K562 (cell line): Measurements from ENCODE around the gene BAMBI. TPM values are rescaled to one million over a fixed set of nuclear protein-coding genes. Genes with fewer than 3 reads are reported as not detected.
A peak's percentile ranks its signal among the peaks of the same experiment; 100 is the strongest.

Experiments
- ATAC-seq: fragments of 200-7000 bp; cut with Tn5 transposase; 3 replicates; pipeline ENCODE4 v1.9.1; 2020; ENCODE audit warnings: moderate library complexity
- BruUV-seq: library from RNA; stranded (reverse); fragments of 400-500 nt; replicated peaks from 2 replicates; lab custom pipeline; 2021; lab: Mats Ljungman, UMichigan
- CTCF ChIA-PET: fragments of 300-600 bp; formaldehyde crosslinking; extraction: SDS; loops from one replicate; lab custom pipeline; 2021; ENCODE audit warnings: low intra/inter-chr PET ratio; lab: Yijun Ruan, JAX
- POLR2A ChIA-PET: fragments of 300-600, 350-650 bp; sonication (Branson Sonifier 250); formaldehyde crosslinking; extraction: SDS; loops from one replicate; lab custom pipeline; 2021; ENCODE audit warnings: antibody characterized with exemption, inconsistent platforms; lab: Yijun Ruan, JAX
- DNase-seq, 4 experiments: peaks; one replicate each; pipeline versions ENCODE4 v3.0.0 to v3.0.0-alpha.2; 2011 to 2018; ENCODE audit warnings: low spot score in 3 of 4, mixed read lengths in 3 of 4; ENCODE audit errors: extremely low read depth in 1 of 4
- FAIRE-seq: peaks from 2 replicates; lab custom pipeline; 2011; peaks lifted over from hg19 to GRCh38; lab: Jason Lieb, UNC
- H2AFZ ChIP-seq: 2 replicates; pipeline ENCODE4 v1.6.0; 2011; ENCODE audit warnings: low read depth, low read length, control low read depth, inconsistent platforms
- H3K27ac ChIP-seq: fragments of 200-600 bp; 3 replicates; pipeline ENCODE4 v1.8.0; 2011; ENCODE audit warnings: low read depth, mild to moderate bottlenecking, control low read depth, inconsistent platforms, low read length, moderate library complexity, mixed read lengths; ENCODE audit errors: extremely low read depth
- H3K27me3 ChIP-seq, 2 experiments: fragments of 300-600 bp in 1 of 2; 2 replicates in 1 of 2; 3 replicates in 1 of 2; pipeline versions ENCODE4 v1.6.0 to v1.8.0; 2011; ENCODE audit warnings: inconsistent platforms in 2 of 2, low read length in 2 of 2, mild to moderate bottlenecking in 1 of 2, mixed read lengths in 1 of 2, moderate library complexity in 1 of 2; ENCODE audit not compliant: control insufficient read depth in 2 of 2, insufficient read depth in 2 of 2
- H3K36me3 ChIP-seq: fragments of 300-600 bp; 3 replicates; pipeline ENCODE4 v1.8.0; 2011; ENCODE audit warnings: mild to moderate bottlenecking, low read length, inconsistent platforms; ENCODE audit not compliant: control insufficient read depth, insufficient read depth
- H3K4me1 ChIP-seq, 2 experiments: fragments of 200-600 bp in 1 of 2; replicated peaks in 1 of 2; 2 replicates in 1 of 2; 3 replicates in 1 of 2; pipeline versions ENCODE4 v1.5.1 to v1.8.0; 2011; ENCODE audit warnings: inconsistent platforms in 2 of 2, low read length in 2 of 2, mild to moderate bottlenecking in 1 of 2, mixed read lengths in 1 of 2, moderate library complexity in 1 of 2; ENCODE audit not compliant: control insufficient read depth in 2 of 2, insufficient read depth in 2 of 2
- H3K4me2 ChIP-seq: 2 replicates; pipeline ENCODE4 v1.6.1; 2011; ENCODE audit warnings: low read length, control low read depth, inconsistent platforms, mixed read lengths; ENCODE audit not compliant: insufficient read depth
- H3K4me3 ChIP-seq: fragments of 200-600 bp; sonication (generic), shearing (Covaris generic); 2 replicates; pipeline ENCODE4 v1.5.1; 2016; ENCODE audit warnings: control low read depth, inconsistent platforms
- H3K79me2 ChIP-seq: fragments of 200-600 bp; 3 replicates; pipeline ENCODE4 v1.8.0; 2011; ENCODE audit warnings: low read length, inconsistent platforms; ENCODE audit not compliant: control insufficient read depth, insufficient read depth
- H3K9ac ChIP-seq, 2 experiments: 2 replicates each; pipeline versions ENCODE4 v1.6.0 to v1.6.1; 2011; ENCODE audit warnings: low read depth in 2 of 2, low read length in 2 of 2, control low read depth in 1 of 2, inconsistent platforms in 1 of 2, mild to moderate bottlenecking in 1 of 2, mixed read lengths in 1 of 2; ENCODE audit not compliant: insufficient read depth in 1 of 2
- H3K9me1 ChIP-seq: one replicate; pipeline ENCODE4 v1.6.0; 2011; ENCODE audit warnings: inconsistent platforms, mild to moderate bottlenecking, low read length, moderate library complexity; ENCODE audit not compliant: control insufficient read depth, insufficient read depth
- H3K9me3 ChIP-seq: replicated peaks from 2 replicates; pipeline ENCODE4 v1.5.1; 2011; ENCODE audit warnings: low read depth, low read length, inconsistent platforms; ENCODE audit not compliant: control insufficient read depth, insufficient read depth
- H4K20me1 ChIP-seq: replicated peaks from 2 replicates; pipeline ENCODE4 v1.6.1; 2011; ENCODE audit warnings: low read length, inconsistent platforms, mixed read lengths; ENCODE audit not compliant: control insufficient read depth, insufficient read depth
- ARID2 ChIP-seq: fragments of 450-650 bp; IDR thresholded peaks from 2 replicates; pipeline ENCODE4 v1.6.1; 2017; ENCODE audit warnings: antibody characterized with exemption, mild to moderate bottlenecking
- CEBPG ChIP-seq, 3 experiments: fragments of 200-800 bp in 1 of 3; sonication (Bioruptor generic) in 1 of 3; sonication (generic) in 1 of 3; formaldehyde crosslinking in 1 of 3; IDR thresholded peaks in 2 of 3; conservative IDR thresholded peaks in 1 of 3; 2 replicates each; pipeline versions ENCODE4 v1.6.1 to v1.8.0; 2016 to 2022; ENCODE audit warnings: missing compliant biosample characterization in 2 of 3, missing genetic modification characterization in 2 of 3, mild to moderate bottlenecking in 1 of 3, missing genetic modification reagents in 1 of 3
- FOXJ3 ChIP-seq: sonication (generic); formaldehyde crosslinking; IDR thresholded peaks from 2 replicates; pipeline ENCODE4 v1.4.0; 2020; ENCODE audit warnings: mild to moderate bottlenecking, missing genetic modification reagents
- NFXL1 ChIP-seq: fragments of 450-650 bp; formaldehyde crosslinking; IDR thresholded peaks from 2 replicates; pipeline ENCODE4 v1.4.0; 2021; ENCODE audit warnings: mild to moderate bottlenecking
- PHB2 ChIP-seq: fragments of 450-650 bp; IDR thresholded peaks from 2 replicates; pipeline ENCODE4 v1.6.1; 2017; ENCODE audit warnings: low read depth
- WGBS: fragments of 100-300 bp; shearing (Covaris generic); methylation state at CpG from one replicate; pipeline ENCODE4 v1.1.6; 2016; ENCODE audit warnings: low coverage, mixed read lengths; ENCODE audit not compliant: insufficient coverage; ENCODE audit errors: missing lambda C conversion rate; 5-methylcytosine and 5-hydroxymethylcytosine counted together
- in situ Hi-C: fragments of 300-500 bp; cut with MboI; formaldehyde crosslinking; loops from 4 replicates; pipeline ENCODE4 v1.15.0; 2018; ENCODE audit warnings: inconsistent platforms, mixed read lengths
- intact Hi-C: fragments of 100-400 bp; cut with micrococcal nuclease; formaldehyde crosslinking; loops from 2 replicates; pipeline ENCODE4 v1.14.2; 2022
- polyA plus RNA-seq, 8 experiments: library from polyadenylated mRNA; depleted of rRNA in 4 of 8; stranded (reverse) in 5 of 8; unstranded in 3 of 8; fragments of >200 nt; fragmentation: Nextera tagmentation in 2 of 8; fragmentation: Illumina TruSeq in 1 of 8; extraction: Ambion mirVana in 2 of 8; extraction: Trizol in 1 of 8; gene quantifications; 2 replicates each; pipeline versions ENCODE4 v1.2.1 to v1.2.3, GENCODE V29; 2011 to 2014; ENCODE audit warnings: inconsistent platforms in 1 of 8, missing spikeins in 1 of 8
- total RNA-seq, 7 experiments: library from RNA; depleted of rRNA in 6 of 7; stranded (reverse); fragments of >200 nt in 6 of 7; fragmentation: Illumina TruSeq in 2 of 7; extraction: Trizol in 2 of 7; gene quantifications; 2 replicates each; pipeline versions ENCODE4 v1.2.1 to v1.2.3, GENCODE V29; 2011 to 2021; ENCODE audit warnings: low replicate concordance in 1 of 7

The BAMBI gene
- total and polyA plus RNA-seq, 9 of the 15 experiments (the other 6 are each of a cell fraction or from before 2014, with no cell fraction given): 2.0 to 21.8 (median 13.5) TPM

DNA sequence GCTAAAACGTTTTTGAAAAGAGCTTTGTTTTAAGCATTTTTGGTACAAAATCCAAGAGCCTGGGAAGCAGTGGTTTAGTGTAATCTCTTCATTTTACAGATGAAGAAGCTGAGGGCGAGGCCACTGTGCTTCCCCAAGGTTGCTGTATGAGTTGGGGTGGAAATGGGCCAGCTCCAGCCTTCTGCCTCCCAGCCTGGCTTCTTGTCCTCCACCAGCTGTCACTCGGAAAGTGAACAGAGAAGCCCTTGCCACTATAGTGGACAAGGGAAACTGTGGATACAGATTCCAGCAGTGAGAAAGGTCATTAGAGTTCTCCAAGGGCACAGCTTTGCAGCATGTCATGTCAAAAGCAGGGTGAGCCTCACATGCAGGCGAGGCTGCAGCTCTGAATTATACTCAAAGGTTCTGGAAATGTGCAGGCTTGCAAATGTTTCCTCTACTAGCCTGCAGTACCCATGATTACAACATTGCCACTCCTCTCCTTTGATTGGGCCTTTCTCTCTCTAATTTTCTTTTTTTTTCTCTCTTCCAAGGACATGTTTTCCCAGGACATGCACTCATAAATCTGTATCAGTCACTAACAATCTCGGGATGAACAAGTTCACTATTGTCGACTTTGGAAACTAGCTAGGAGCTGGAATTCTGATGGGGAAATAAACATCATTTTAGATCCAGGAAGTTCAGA lies 33.0 kb downstream of the BAMBI start:
- Histone ChIP-seq H3K4me2 (no peak overlapping the region), H4K20me1 (no peaks in the 10 kb centered on the region), H3K4me1 (peaks cover 2 to 6% of the 10 kb centered on the region in 2 experiments; a peak in 4 of 5 replicates), H3K9ac (no peak overlapping the region), H2AFZ (0 out of 2 replicates have a peak overlapping the region, but pooled peaks have one; percentile 2), H3K79me2 (no peaks in the 10 kb centered on the region), H3K27ac (no peak overlapping the region), H3K9me1 (no peaks in the 10 kb centered on the region), H3K27me3 (no peaks in the 10 kb centered on the region), H3K36me3 (no peaks in the 10 kb centered on the region), H3K9me3 (no peaks in the 10 kb centered on the region), H3K4me3 (no peak overlapping the region)
- BruUV-seq: no TSS peak
- DNase-seq (no peak), ATAC-seq (no peak), FAIRE-seq (no peak)
- POLR2A ChIA-PET: no interaction called here
- in situ Hi-C loops (no loop called here), intact Hi-C loops (no loop called here)
- WGBS: 36% methylated on average over 6 of the region's 6 CpGs
- no peak for TF ChIP-seq NFXL1 (CRISPR knock-in tag)
- CTCF ChIA-PET: no interaction called here

GRCh38 chr10:28711041-28711440 lies 33.7 kb downstream of the BAMBI start:
- Histone ChIP-seq H3K27me3 (no peaks in the 10 kb centered on the region), H3K27ac (no peak overlapping the region), H2AFZ (no peak overlapping the region), H3K9me1 (no peaks in the 10 kb centered on the region), H4K20me1 (no peaks in the 10 kb centered on the region), H3K9ac (no peak overlapping the region), H3K79me2 (no peaks in the 10 kb centered on the region), H3K9me3 (no peaks in the 10 kb centered on the region), H3K4me3 (no peak overlapping the region), H3K36me3 (no peaks in the 10 kb centered on the region), H3K4me2 (no peak overlapping the region), H3K4me1 (peaks cover 0 to 6% of the 10 kb centered on the region in 2 experiments; a peak in 2 of 5 replicates)
- no peak for DNase-seq
- 64% methylated on average over 1 of the region's 1 CpG for WGBS
- intact Hi-C loops: no loop called here
- no TSS peak for BruUV-seq
- no peak for FAIRE-seq
- ChIA-PET POLR2A (no interaction called here), CTCF (no interaction called here)
- in situ Hi-C loops: no loop called here
- no peak for TF ChIP-seq FOXJ3
- TF ChIP-seq PHB2: no peak
- no peak for TF ChIP-seq CEBPG (CRISPR knock-in tag; IDR thresholded peaks at IDR 0.05)
- TF ChIP-seq CEBPG (tag; conservative IDR thresholded peaks at IDR 0.05 in 1 of 2, IDR thresholded peaks at IDR 0.05 in 1 of 2): 0 out of 4 replicates have a peak, but pooled peaks of 1 of the 2 experiments have one; percentile 33
- no peak for TF ChIP-seq ARID2
- ATAC-seq: no peak
